T-helper 2 cell treated with Interferon-gamma antibody and Interleukin-4, amounts not matched to agents 5 μg/mL and 100 μg/mL, for 36 hours (primary cell): Measurements from ENCODE around the gene KLK5.
"Not testable (repeated sequence)": the region's sequence is repeated elsewhere in the genome, so short reads cannot be mapped to it uniquely, and the experiment has no call there.

Experiments used
- DNase-seq: peaks from one replicate; pipeline ENCODE4 v3.0.0; 2021; ENCODE audit warnings: low spot score
- H3K27ac Mint-ChIP-seq: one replicate; pipeline ENCODE4 v1.8.0; 2021; ENCODE audit warnings: mild to moderate bottlenecking, mixed read lengths
- H3K27me3 Mint-ChIP-seq: one replicate; pipeline ENCODE4 v1.8.0; 2021; ENCODE audit warnings: low read depth, mixed read lengths
- H3K36me3 Mint-ChIP-seq: one replicate; pipeline ENCODE4 v1.8.0; 2021; ENCODE audit warnings: low read depth, mixed read lengths
- H3K4me1 Mint-ChIP-seq: one replicate; pipeline ENCODE4 v1.8.0; 2021; ENCODE audit warnings: low read depth, mixed read lengths
- H3K4me3 Mint-ChIP-seq: one replicate; pipeline ENCODE4 v1.8.0; 2022; ENCODE audit warnings: mild to moderate bottlenecking, moderate library complexity, mixed read lengths
- H3K9me3 Mint-ChIP-seq: one replicate; pipeline ENCODE4 v1.8.0; 2021; ENCODE audit warnings: mixed read lengths

KLK5 gene

GRCh38 chr19:50979758-50980157 is 26.9 kb upstream of the KLK5 start:
- peaks cover 8% of the 10 kb centered on the region for H3K27me3 Mint-ChIP-seq
- no peak overlapping the region for H3K4me3 Mint-ChIP-seq
- H3K36me3 Mint-ChIP-seq, result no peaks in the 10 kb centered on the region
- no peak overlapping the region for H3K27ac Mint-ChIP-seq
- no peaks in the 10 kb centered on the region for H3K4me1 Mint-ChIP-seq
- no peaks in the 10 kb centered on the region for H3K9me3 Mint-ChIP-seq
- no peak for DNase-seq

GRCh38 chr19:50978772-50979390 is 26.0 kb upstream of the KLK5 start:
- Mint-ChIP-seq H3K9me3 (no peaks in the 10 kb centered on the region), H3K27ac (peak overlapping the region; percentile 39)

GRCh38 chr19:50977626-50978025 is 24.8 kb upstream of the KLK5 start:
- Mint-ChIP-seq H3K4me3 (no peak overlapping the region), H3K9me3 (no peaks in the 10 kb centered on the region), H3K27me3 (peaks cover 10% of the 10 kb centered on the region)

More at GRCh38 chr19:50978772-50979390, 26.0 kb upstream of the KLK5 start:
- Mint-ChIP-seq H3K4me1 (no peaks in the 10 kb centered on the region), H3K36me3 (no peaks in the 10 kb centered on the region), H3K27me3 (peaks cover 10% of the 10 kb centered on the region), H3K4me3 (no peak overlapping the region)
- DNase-seq, result no peak

GRCh38 chr19:50975766-50976165 is 22.9 kb upstream of the KLK5 start:
- peaks cover 7% of the 10 kb centered on the region for H3K27me3 Mint-ChIP-seq
- H3K27ac Mint-ChIP-seq, result no peak overlapping the region

More at GRCh38 chr19:50977626-50978025, 24.8 kb upstream of the KLK5 start:
- Mint-ChIP-seq H3K4me1 (no peaks in the 10 kb centered on the region), H3K36me3 (no peaks in the 10 kb centered on the region), H3K27ac (no peak overlapping the region)
- DNase-seq, result no peak

GRCh38 chr19:50974702-50975556 is 22.1 kb upstream of the KLK5 start:
- no peak overlapping the region for H3K4me3 Mint-ChIP-seq

More at GRCh38 chr19:50975766-50976165, 22.9 kb upstream of the KLK5 start:
- Mint-ChIP-seq H3K4me3 (no peak overlapping the region), H3K9me3 (no peaks in the 10 kb centered on the region), H3K36me3 (no peaks in the 10 kb centered on the region), H3K4me1 (no peaks in the 10 kb centered on the region)
- no peak for DNase-seq

GRCh38 chr19:50972795-50973376 is 20.0 kb upstream of the KLK5 start:
- no peaks in the 10 kb centered on the region for H3K9me3 Mint-ChIP-seq
- no peak for DNase-seq
- peaks cover 4% of the 10 kb centered on the region for H3K27me3 Mint-ChIP-seq
- no peaks in the 10 kb centered on the region for H3K36me3 Mint-ChIP-seq
- H3K4me3 Mint-ChIP-seq, result no peak overlapping the region
- no peaks in the 10 kb centered on the region for H3K4me1 Mint-ChIP-seq
- H3K27ac Mint-ChIP-seq, result no peak overlapping the region

More at GRCh38 chr19:50974702-50975556, 22.1 kb upstream of the KLK5 start:
- Mint-ChIP-seq H3K36me3 (no peaks in the 10 kb centered on the region), H3K27ac (no peak overlapping the region), H3K4me1 (no peaks in the 10 kb centered on the region), H3K27me3 (peaks cover 7% of the 10 kb centered on the region), H3K9me3 (no peaks in the 10 kb centered on the region)
- DNase-seq, result no peak

GRCh38 chr19:50969810-50970209 is 17.0 kb upstream of the KLK5 start:
- not testable (repeated sequence) for H3K4me3 Mint-ChIP-seq, H3K27ac Mint-ChIP-seq, H3K27me3 Mint-ChIP-seq, DNase-seq, H3K9me3 Mint-ChIP-seq, H3K4me1 Mint-ChIP-seq, H3K36me3 Mint-ChIP-seq

- no peak within 1 kb of the TSS for H3K27ac Mint-ChIP-seq
- no peaks in the 10 kb centered on the region for H3K9me3 Mint-ChIP-seq
- peaks cover under 1% of the 10 kb centered on the region for H3K27me3 Mint-ChIP-seq
These were observed 16.5 kb upstream of the KLK5 start, which contains the start of gene KLK6 for GRCh38 chr19:50969413-50969760. Gene KLK6, minus strand, starts transcription at chr19:50969591. Its CDS starts 1,487 bp downstream, at chr19:50968104.

GRCh38 chr19:50968716-50969412 is 16.0 kb upstream of the KLK5 start:
- Mint-ChIP-seq H3K36me3 (no peaks in the 10 kb centered on the region), H3K9me3 (no peaks in the 10 kb centered on the region), H3K27me3 (no peaks in the 10 kb centered on the region), H3K27ac (no peak overlapping the region), H3K4me3 (no peak overlapping the region), H3K4me1 (no peaks in the 10 kb centered on the region)
- no peak for DNase-seq

More at GRCh38 chr19:50969413-50969760, 16.5 kb upstream of the KLK5 start, which contains the start of gene KLK6:
- Mint-ChIP-seq H3K4me1 (no peaks in the 10 kb centered on the region), H3K36me3 (no peaks in the 10 kb centered on the region), H3K4me3 (no peak within 1 kb of the TSS)
- DNase-seq, result no peak

- H3K27me3 Mint-ChIP-seq, result no peaks in the 10 kb centered on the region
- no peak overlapping the region for H3K4me3 Mint-ChIP-seq
- no peak overlapping the region for H3K27ac Mint-ChIP-seq
- no peaks in the 10 kb centered on the region for H3K4me1 Mint-ChIP-seq
- no peak for DNase-seq
- H3K9me3 Mint-ChIP-seq, result no peaks in the 10 kb centered on the region
- H3K36me3 Mint-ChIP-seq, result no peaks in the 10 kb centered on the region
These were observed 15.3 kb upstream of the KLK5 start for GRCh38 chr19:50967929-50968715.

- DNase-seq, result no peak
- Mint-ChIP-seq H3K27me3 (no peaks in the 10 kb centered on the region), H3K4me3 (no peak overlapping the region), H3K9me3 (no peaks in the 10 kb centered on the region), H3K27ac (no peak overlapping the region), H3K4me1 (no peaks in the 10 kb centered on the region), H3K36me3 (no peaks in the 10 kb centered on the region)
These were observed 11.4 kb upstream of the KLK5 start for GRCh38 chr19:50964266-50964665.

- no peaks in the 10 kb centered on the region for H3K9me3 Mint-ChIP-seq
- H3K27me3 Mint-ChIP-seq, result no peaks in the 10 kb centered on the region
- no peaks in the 10 kb centered on the region for H3K4me1 Mint-ChIP-seq
- no peak for DNase-seq
- H3K27ac Mint-ChIP-seq, result no peak overlapping the region
- H3K36me3 Mint-ChIP-seq, result no peaks in the 10 kb centered on the region
- no peak overlapping the region for H3K4me3 Mint-ChIP-seq
These were observed 10.5 kb upstream of the KLK5 start for GRCh38 chr19:50963381-50963780.

- no peak overlapping the region for H3K27ac Mint-ChIP-seq
These were observed 9.4 kb upstream of the KLK5 start for GRCh38 chr19:50962245-50962644.

More at GRCh38 chr19:50962245-50962644, 9.4 kb upstream of the KLK5 start:
- no peak for DNase-seq
- H3K36me3 Mint-ChIP-seq, result no peaks in the 10 kb centered on the region
- no peaks in the 10 kb centered on the region for H3K9me3 Mint-ChIP-seq
- H3K4me3 Mint-ChIP-seq, result no peak overlapping the region
- no peaks in the 10 kb centered on the region for H3K27me3 Mint-ChIP-seq
- H3K4me1 Mint-ChIP-seq, result no peaks in the 10 kb centered on the region
